ENCODE data around the gene RPTOR. TPM values are rescaled to one million over a fixed set of nuclear protein-coding genes. Genes with fewer than 3 reads are reported as not detected.

The RPTOR gene
- total RNA-seq, 4 donors from 2014 or later: 19.0 to 48.3 (median 27.3) TPM

- peak; percentile 6 to 7 for DNase-seq
- no peaks in the 10 kb centered on the region for H3K9me3 ChIP-seq
- TF ChIP-seq POLR2A (IDR thresholded peaks at IDR 0.05) (no peak), CTCF (IDR thresholded peaks at IDR 0.05) (no peak)
- H3K27me3 ChIP-seq: no peaks in the 10 kb centered on the region
- peaks cover 0 to 4% of the 10 kb centered on the region in 2 donors for H3K4me1 ChIP-seq
- intact Hi-C loops (cut with DNase I; ENCODE audit: low total_unique reads): no loop called here
- no peak overlapping the region for H3K27ac ChIP-seq
- H3K36me3 ChIP-seq: no peaks in the 10 kb centered on the region
- no peak overlapping the region for H3K4me3 ChIP-seq
These were observed 401.8 kb downstream of the RPTOR start for GRCh38 chr17:80946449-80946848.

- no peak overlapping the region for H3K27ac ChIP-seq
- TF ChIP-seq POLR2A (IDR thresholded peaks at IDR 0.05) (no peak), CTCF (IDR thresholded peaks at IDR 0.05) (no peak)
- H3K27me3 ChIP-seq: no peaks in the 10 kb centered on the region
- DNase-seq: peak; percentile 7 to 14
- H3K9me3 ChIP-seq: no peaks in the 10 kb centered on the region
- H3K4me3 ChIP-seq: no peak overlapping the region
- intact Hi-C loops (cut with DNase I; ENCODE audit: low total_unique reads): no loop called here
- no peaks in the 10 kb centered on the region for H3K36me3 ChIP-seq
- H3K4me1 ChIP-seq: no peaks in the 10 kb centered on the region
These were observed 402.7 kb downstream of the RPTOR start for GRCh38 chr17:80947200-80947940.

- H3K9me3 ChIP-seq: no peaks in the 10 kb centered on the region
- intact Hi-C loops (cut with DNase I; ENCODE audit: low total_unique reads): no loop called here
- no peaks in the 10 kb centered on the region for H3K4me1 ChIP-seq
- TF ChIP-seq POLR2A (IDR thresholded peaks at IDR 0.05): no peak
- no peak for TF ChIP-seq CTCF (IDR thresholded peaks at IDR 0.05)
- H3K27me3 ChIP-seq: no peaks in the 10 kb centered on the region
- no peak overlapping the region for H3K27ac ChIP-seq
- H3K4me3 ChIP-seq: no peak overlapping the region
- no peaks in the 10 kb centered on the region for H3K36me3 ChIP-seq
- peak; percentile 14 to 19 for DNase-seq
These were observed 403.7 kb downstream of the RPTOR start for GRCh38 chr17:80948019-80948975.

- Histone ChIP-seq H3K4me1 (no peaks in the 10 kb centered on the region), H3K27ac (no peak overlapping the region), H3K27me3 (no peaks in the 10 kb centered on the region), H3K4me3 (no peak overlapping the region), H3K36me3 (no peaks in the 10 kb centered on the region), H3K9me3 (no peaks in the 10 kb centered on the region)
- intact Hi-C loops (cut with DNase I; ENCODE audit: low total_unique reads): no loop called here
- DNase-seq: peak; percentile 14 to 18
- TF ChIP-seq POLR2A (IDR thresholded peaks at IDR 0.05) (no peak), CTCF (IDR thresholded peaks at IDR 0.05) (no peak)
These were observed 404.4 kb downstream of the RPTOR start for GRCh38 chr17:80948976-80949450.
